GM18511 (cell line): ENCODE data around the gene FBXL19.

Experiments used
- ATAC-seq: cut with Tn5 transposase; IDR thresholded peaks from one replicate; pipeline ENCODE4 v1.9.1; 2021; ENCODE audit warnings: mild to moderate bottlenecking, moderate library complexity; ENCODE audit not compliant: unreplicated experiment

The FBXL19 gene

GRCh38 chr16:30961384-30961783 is 38.0 kb downstream of the FBXL19 start:
- no peak for ATAC-seq

- ATAC-seq: no peak
These were observed 40.6 kb downstream of the FBXL19 start for GRCh38 chr16:30963925-30964511.

- ATAC-seq: no peak
These were observed 41.3 kb downstream of the FBXL19 start for GRCh38 chr16:30964574-30965226.

GRCh38 chr16:30965436-30965835 is 42.1 kb downstream of the FBXL19 start:
- no peak for ATAC-seq

GRCh38 chr16:30966033-30966619 is 42.8 kb downstream of the FBXL19 start:
- no peak for ATAC-seq

GRCh38 chr16:30967795-30968194 is 44.4 kb downstream of the FBXL19 start:
- ATAC-seq: no peak

GRCh38 chr16:30969246-30969842 is 46.0 kb downstream of the FBXL19 start:
- ATAC-seq: no peak

- ATAC-seq: no peak
These were observed 47.9 kb downstream of the FBXL19 start for GRCh38 chr16:30971298-30971697.

GRCh38 chr16:30972872-30973271 is 49.5 kb downstream of the FBXL19 start:
- no peak for ATAC-seq

- no peak for ATAC-seq
These were observed 51.0 kb downstream of the FBXL19 start for GRCh38 chr16:30974348-30974747.

GRCh38 chr16:30976486-30976885 is 53.1 kb downstream of the FBXL19 start:
- ATAC-seq: no peak

GRCh38 chr16:30977502-30977901 is 54.1 kb downstream of the FBXL19 start:
- ATAC-seq: no peak

GRCh38 chr16:30979170-30980022 is 56.0 kb downstream of the FBXL19 start:
- no peak for ATAC-seq

GRCh38 chr16:30980023-30980371 is 56.6 kb downstream of the FBXL19 start:
- ATAC-seq: no peak

- no peak for ATAC-seq
These were observed 57.1 kb downstream of the FBXL19 start for GRCh38 chr16:30980434-30980833.

- ATAC-seq: no peak
These were observed 57.6 kb downstream of the FBXL19 start for GRCh38 chr16:30980959-30981358.

GRCh38 chr16:30982548-30983288 is 59.3 kb downstream of the FBXL19 start:
- ATAC-seq: no peak

GRCh38 chr16:30983289-30983889 is 60.0 kb downstream of the FBXL19 start:
- ATAC-seq: no peak

- ATAC-seq: no peak
These were observed 60.7 kb downstream of the FBXL19 start for GRCh38 chr16:30983898-30984610.
